Measurements from ENCODE around the gene CDO1. TPM values are rescaled to one million over a fixed set of nuclear protein-coding genes. Genes with fewer than 3 reads are reported as not detected.

Gene CDO1
- total RNA-seq, 2 experiments from 2014 or later = not detected

GRCh38 chr5:115785381-115786065, 30.9 kb downstream of the CDO1 start:
- CTCF ChIA-PET (ENCODE audit: unreplicated experiment) = no interaction called here
- Histone ChIP-seq H3K9me3 (ENCODE audit: low read length) (no peaks in the 10 kb centered on the region), H4K20me1 (ENCODE audit: insufficient read depth, low read length) (no peaks in the 10 kb centered on the region), H3K9me2 (ENCODE audit: insufficient read depth, low read length) (no peaks in the 10 kb centered on the region), H3K27ac (ENCODE audit: low read depth, low read length, poor library complexity, severe bottlenecking) (no peak overlapping the region), H3K4me2 (ENCODE audit: low read length) (no peak overlapping the region), H3K4me3 (ENCODE audit: low read depth, low read length, poor library complexity, severe bottlenecking) (no peak overlapping the region), H3K4me1 (ENCODE audit: insufficient read depth, low read length, poor library complexity, severe bottlenecking) (no peaks in the 10 kb centered on the region), H2AFZ (ENCODE audit: low read length) (no peak overlapping the region), H3K36me3 (ENCODE audit: insufficient read depth, low read length) (no peaks in the 10 kb centered on the region), H3K79me2 (ENCODE audit: insufficient read depth, low read depth, low read length) (no peaks in the 10 kb centered on the region)
- no peak for TF ChIP-seq EZH2phosphoT487 (IDR thresholded peaks at IDR 0.05; ENCODE audit: borderline replicate concordance, low read depth, low read length)
- no peak for TF ChIP-seq CTCF (conservative IDR thresholded peaks at IDR 0.05; ENCODE audit: low read length)
- POLR2A ChIA-PET = interaction anchor here (0.8 kb wide), 1 partner anchor 12 kb away, joined by 4 read pairs; no protein-coding TSS in a partner anchor
- BruUV-seq (replicated peaks) = no TSS peak
- no peak for DNase-seq (ENCODE audit: low spot score)
- intact Hi-C loops (cut with micrococcal nuclease; ENCODE audit: unreplicated experiment) = no loop called here

GRCh38 chr5:115778417-115778816, 38.0 kb downstream of the CDO1 start:
- CTCF ChIA-PET (ENCODE audit: unreplicated experiment) = no interaction called here
- no peaks in the 10 kb centered on the region for H4K20me1 ChIP-seq (ENCODE audit: insufficient read depth, low read length)
- intact Hi-C loops (cut with micrococcal nuclease; ENCODE audit: unreplicated experiment) = no loop called here
- H3K36me3 ChIP-seq (ENCODE audit: insufficient read depth, low read length) = no peaks in the 10 kb centered on the region
- H3K4me2 ChIP-seq (ENCODE audit: low read length) = no peak overlapping the region
- no peak overlapping the region for H3K27ac ChIP-seq (ENCODE audit: low read depth, low read length, poor library complexity, severe bottlenecking)
- POLR2A ChIA-PET = interaction anchor here (0.6 to 1.1 kb wide), 3 partner anchors 10 to 694 kb away, joined by 3 to 5 read pairs (median 5); no protein-coding TSS in a partner anchor
- no peaks in the 10 kb centered on the region for H3K4me1 ChIP-seq (ENCODE audit: insufficient read depth, low read length, poor library complexity, severe bottlenecking)
- DNase-seq (ENCODE audit: low spot score) = no peak
- no peak overlapping the region for H2AFZ ChIP-seq (ENCODE audit: low read length)
- TF ChIP-seq CTCF (conservative IDR thresholded peaks at IDR 0.05; ENCODE audit: low read length) = no peak
- H3K79me2 ChIP-seq (ENCODE audit: insufficient read depth, low read depth, low read length) = no peaks in the 10 kb centered on the region
- H3K4me3 ChIP-seq (ENCODE audit: low read depth, low read length, poor library complexity, severe bottlenecking) = no peak overlapping the region
- BruUV-seq (replicated peaks) = no TSS peak
- no peaks in the 10 kb centered on the region for H3K9me3 ChIP-seq (ENCODE audit: low read length)
- H3K9me2 ChIP-seq (ENCODE audit: insufficient read depth, low read length) = no peaks in the 10 kb centered on the region

GRCh38 chr5:115776989-115777388, 39.5 kb downstream of the CDO1 start:
- no peak for DNase-seq (ENCODE audit: low spot score)
- Histone ChIP-seq H3K4me2 (ENCODE audit: low read length) (no peak overlapping the region), H3K4me1 (ENCODE audit: insufficient read depth, low read length, poor library complexity, severe bottlenecking) (no peaks in the 10 kb centered on the region), H3K9me2 (ENCODE audit: insufficient read depth, low read length) (no peaks in the 10 kb centered on the region), H3K36me3 (ENCODE audit: insufficient read depth, low read length) (no peaks in the 10 kb centered on the region), H3K79me2 (ENCODE audit: insufficient read depth, low read depth, low read length) (no peaks in the 10 kb centered on the region), H3K4me3 (ENCODE audit: low read depth, low read length, poor library complexity, severe bottlenecking) (no peak overlapping the region), H2AFZ (ENCODE audit: low read length) (no peak overlapping the region), H3K9me3 (ENCODE audit: low read length) (no peaks in the 10 kb centered on the region), H3K27ac (ENCODE audit: low read depth, low read length, poor library complexity, severe bottlenecking) (no peak overlapping the region), H4K20me1 (ENCODE audit: insufficient read depth, low read length) (no peaks in the 10 kb centered on the region)
- BruUV-seq (replicated peaks) = no TSS peak
- ChIA-PET POLR2A (no interaction called here), CTCF (ENCODE audit: unreplicated experiment) (no interaction called here)
- TF ChIP-seq CTCF (conservative IDR thresholded peaks at IDR 0.05; ENCODE audit: low read length) (no peak), EZH2phosphoT487 (IDR thresholded peaks at IDR 0.05; ENCODE audit: borderline replicate concordance, low read depth, low read length) (no peak)
- intact Hi-C loops (cut with micrococcal nuclease; ENCODE audit: unreplicated experiment) = no loop called here

All from OCI-LY7 (cell line).